IPS DF 6.9 (cell line): ENCODE measurements around the gene SCAMP1.

ENCODE experiments used
- DNase-seq: peaks from one replicate; pipeline ENCODE4 v3.0.0-alpha.2; 2013; ENCODE audit warnings: low read depth, low spot score
- H3K27ac ChIP-seq: one replicate; pipeline ENCODE4 v1.5.1; 2013; ENCODE audit warnings: low read length, control low read depth
- H3K27me3 ChIP-seq: 2 replicates; pipeline ENCODE4 v1.6.1; 2013; ENCODE audit warnings: mild to moderate bottlenecking, low read length; ENCODE audit not compliant: control insufficient read depth, insufficient read depth
- H3K36me3 ChIP-seq: 2 replicates; pipeline ENCODE4 v1.6.1; 2013; ENCODE audit warnings: low read length; ENCODE audit not compliant: control insufficient read depth, insufficient read depth
- H3K4me1 ChIP-seq: 2 replicates; pipeline ENCODE4 v1.6.1; 2013; ENCODE audit warnings: low read length; ENCODE audit not compliant: control insufficient read depth, insufficient read depth
- H3K4me3 ChIP-seq: 2 replicates; pipeline ENCODE4 v1.5.1; 2013; ENCODE audit warnings: mild to moderate bottlenecking, low read length
- H3K9me3 ChIP-seq: 2 replicates; pipeline ENCODE4 v1.6.1; 2013; ENCODE audit warnings: low read length, inconsistent platforms; ENCODE audit not compliant: control insufficient read depth, insufficient read depth
- WGBS: extraction: QIAGEN DNeasy Blood & Tissue Kit; methylation state at CpG from one replicate; pipeline ENCODE4 v1.1.7; 2013; ENCODE audit warnings: mixed read lengths, missing lambda C conversion rate; ENCODE audit not compliant: insufficient read length, insufficient coverage; 5-methylcytosine and 5-hydroxymethylcytosine counted together

SCAMP1 gene, protein sequence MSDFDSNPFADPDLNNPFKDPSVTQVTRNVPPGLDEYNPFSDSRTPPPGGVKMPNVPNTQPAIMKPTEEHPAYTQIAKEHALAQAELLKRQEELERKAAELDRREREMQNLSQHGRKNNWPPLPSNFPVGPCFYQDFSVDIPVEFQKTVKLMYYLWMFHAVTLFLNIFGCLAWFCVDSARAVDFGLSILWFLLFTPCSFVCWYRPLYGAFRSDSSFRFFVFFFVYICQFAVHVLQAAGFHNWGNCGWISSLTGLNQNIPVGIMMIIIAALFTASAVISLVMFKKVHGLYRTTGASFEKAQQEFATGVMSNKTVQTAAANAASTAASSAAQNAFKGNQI

GRCh38 chr5:78359831-78360673 lies at the start of gene SCAMP1:
SCAMP1 (plus strand) TSS chr5:78360617; CDS start chr5:78360672, 55 bp downstream.
- Histone ChIP-seq H3K4me3 (peak within 1 kb of the TSS; percentile 69), H3K36me3 (no peaks in the 10 kb centered on the region), H3K27me3 (no peaks in the 10 kb centered on the region), H3K4me1 (no peaks in the 10 kb centered on the region), H3K9me3 (no peaks in the 10 kb centered on the region), H3K27ac (no peak within 1 kb of the TSS)
- peak; percentile 91 for DNase-seq
- WGBS, result no CpG with 5 or more reads among the region's 79 CpGs

DNA sequence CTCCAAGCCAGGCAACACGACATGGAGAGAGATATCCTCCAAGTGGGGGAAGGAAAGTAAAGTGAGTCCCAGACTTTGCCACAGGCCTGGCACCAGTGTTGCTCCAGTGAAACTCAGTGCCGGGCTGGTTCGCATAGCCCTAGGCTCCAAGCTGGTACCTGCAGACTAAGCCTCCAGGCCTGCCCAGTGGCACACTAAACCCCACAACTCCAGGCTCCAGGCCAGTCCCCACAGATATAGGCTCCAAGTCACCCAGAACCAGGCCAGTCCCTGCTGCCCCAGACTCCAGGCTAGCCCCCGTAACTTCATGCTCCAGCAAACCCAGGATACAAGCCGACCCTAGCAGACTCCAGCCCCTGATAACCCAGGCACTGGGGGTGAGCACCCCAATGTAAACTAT lies 42.9 kb upstream of the SCAMP1 start:
- H3K4me3 ChIP-seq, result no peak overlapping the region
- H3K27ac ChIP-seq, result no peak overlapping the region
- H3K4me1 ChIP-seq, result no peaks in the 10 kb centered on the region
- H3K9me3 ChIP-seq, result no peaks in the 10 kb centered on the region
- H3K36me3 ChIP-seq, result no peaks in the 10 kb centered on the region
- H3K27me3 ChIP-seq, result no peaks in the 10 kb centered on the region
- WGBS, result no CpG with 5 or more reads among the region's 5 CpGs
- no peak for DNase-seq

- no peaks in the 10 kb centered on the region for H3K4me1 ChIP-seq
- no peak overlapping the region for H3K27ac ChIP-seq
- H3K36me3 ChIP-seq, result no peaks in the 10 kb centered on the region
- no peaks in the 10 kb centered on the region for H3K9me3 ChIP-seq
- H3K27me3 ChIP-seq, result no peaks in the 10 kb centered on the region
- DNase-seq, result no peak
- WGBS, result no CpG with 5 or more reads among the region's 3 CpGs
- no peak overlapping the region for H3K4me3 ChIP-seq
Observed at GRCh38 chr5:78318337-78318736, 42.1 kb upstream of the SCAMP1 start.

- Histone ChIP-seq H3K27me3 (no peaks in the 10 kb centered on the region), H3K9me3 (no peaks in the 10 kb centered on the region), H3K36me3 (no peaks in the 10 kb centered on the region), H3K4me3 (no peak overlapping the region), H3K27ac (no peak overlapping the region), H3K4me1 (no peaks in the 10 kb centered on the region)
- DNase-seq, result no peak
- no CpG with 5 or more reads among the region's 2 CpGs for WGBS
Observed at GRCh38 chr5:78320401-78320800, 40.0 kb upstream of the SCAMP1 start.

- no peaks in the 10 kb centered on the region for H3K36me3 ChIP-seq
- no peaks in the 10 kb centered on the region for H3K4me1 ChIP-seq
- no peaks in the 10 kb centered on the region for H3K9me3 ChIP-seq
- no peaks in the 10 kb centered on the region for H3K27me3 ChIP-seq
- no peak for DNase-seq
- no peak overlapping the region for H3K27ac ChIP-seq
- H3K4me3 ChIP-seq, result no peak overlapping the region
Observed at GRCh38 chr5:78323241-78323640, 37.2 kb upstream of the SCAMP1 start.

- Histone ChIP-seq H3K27ac (no peak overlapping the region), H3K4me1 (peaks cover 2% of the 10 kb centered on the region; the same call in 1 of the 2 replicates), H3K9me3 (no peaks in the 10 kb centered on the region), H3K36me3 (no peaks in the 10 kb centered on the region), H3K4me3 (no peak overlapping the region), H3K27me3 (no peaks in the 10 kb centered on the region)
- WGBS, result no CpG with 5 or more reads among the region's 3 CpGs
- DNase-seq, result no peak
Observed at GRCh38 chr5:78326930-78327329, 33.5 kb upstream of the SCAMP1 start.

DNA sequence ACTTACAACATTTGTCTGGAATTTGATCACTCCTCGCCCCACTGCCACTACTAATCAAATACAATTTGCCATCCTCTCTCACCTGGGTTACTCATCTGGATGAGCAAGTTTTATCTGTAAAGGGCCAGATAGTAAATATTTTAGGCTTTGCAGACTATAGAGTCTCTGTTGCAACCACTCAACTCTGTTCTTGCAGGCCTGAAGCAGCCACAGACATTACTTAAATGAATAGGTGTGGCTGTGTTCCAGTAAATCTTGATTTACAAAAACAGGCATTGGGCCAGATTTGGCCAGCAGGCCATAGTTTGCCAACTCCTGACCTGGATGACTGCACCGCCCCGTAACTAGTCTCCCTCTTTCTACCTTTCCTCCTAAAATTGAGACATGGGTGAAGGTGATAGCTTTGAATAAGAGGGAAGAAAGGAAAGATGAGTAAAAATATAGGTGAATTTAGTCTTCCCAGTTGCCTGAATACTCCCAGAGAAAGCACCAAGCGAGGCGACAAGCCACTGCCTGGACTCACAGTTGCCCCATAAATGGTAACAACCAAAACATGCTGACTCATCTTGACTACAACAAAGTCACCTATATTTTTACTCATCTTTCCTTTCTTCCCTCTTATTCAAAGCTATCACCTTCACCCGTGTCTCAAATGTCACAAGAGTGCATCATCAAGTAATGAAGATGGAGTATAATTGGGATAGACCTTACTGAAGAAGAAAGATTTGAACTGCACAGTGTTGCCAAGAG lies 32.5 kb upstream of the SCAMP1 start:
- WGBS, result 100% methylated on average over 1 of the region's 6 CpGs
- no peak for DNase-seq
- H3K27ac ChIP-seq, result no peak overlapping the region

GRCh38 chr5:78328585-78329173 lies 31.7 kb upstream of the SCAMP1 start:
- WGBS, result no CpG with 5 or more reads among the region's 5 CpGs
- DNase-seq, result no peak

More for the DNA sequence above, 32.5 kb upstream of the SCAMP1 start:
- H3K36me3 ChIP-seq, result no peaks in the 10 kb centered on the region
- H3K4me1 ChIP-seq, result peaks cover 2% of the 10 kb centered on the region; the same call in 1 of the 2 replicates
- no peak overlapping the region for H3K4me3 ChIP-seq
- H3K9me3 ChIP-seq, result no peaks in the 10 kb centered on the region
- no peaks in the 10 kb centered on the region for H3K27me3 ChIP-seq

DNA sequence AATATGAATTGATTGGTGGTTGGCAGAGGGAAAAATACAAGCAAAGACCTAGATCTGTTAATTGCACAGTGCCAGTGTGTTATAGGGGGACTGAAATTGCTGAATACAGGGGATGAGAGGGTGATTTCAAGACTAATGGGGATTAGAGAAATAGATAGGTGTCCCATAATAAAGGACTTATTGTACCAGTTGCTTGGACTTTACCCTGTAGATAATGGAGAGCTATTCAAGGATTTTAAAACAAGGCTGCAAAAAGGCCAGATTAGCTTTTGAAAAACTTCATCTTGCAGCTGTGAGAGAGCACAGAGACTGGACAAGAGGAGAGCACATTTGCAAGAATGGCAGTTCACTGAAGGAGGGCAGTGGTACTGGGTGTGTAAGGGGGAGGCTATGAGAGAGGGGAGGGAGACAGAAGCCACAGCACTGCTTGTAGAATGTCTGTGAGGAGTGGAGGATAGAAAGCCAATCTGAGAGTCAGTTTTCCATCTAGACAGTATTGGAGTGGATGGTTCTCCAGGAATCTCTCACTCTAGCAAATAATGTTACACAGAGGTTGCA lies 28.8 kb upstream of the SCAMP1 start:
- no peaks in the 10 kb centered on the region for H3K36me3 ChIP-seq
- no peak for DNase-seq
- H3K27me3 ChIP-seq, result no peaks in the 10 kb centered on the region
- peaks cover 2% of the 10 kb centered on the region; the same call in 1 of the 2 replicates for H3K4me1 ChIP-seq
- no peak overlapping the region for H3K27ac ChIP-seq
- no peak overlapping the region for H3K4me3 ChIP-seq
- H3K9me3 ChIP-seq, result no peaks in the 10 kb centered on the region

More at GRCh38 chr5:78328585-78329173, 31.7 kb upstream of the SCAMP1 start:
- H3K36me3 ChIP-seq, result no peaks in the 10 kb centered on the region
- no peak overlapping the region for H3K4me3 ChIP-seq
- no peaks in the 10 kb centered on the region for H3K27me3 ChIP-seq
- H3K9me3 ChIP-seq, result no peaks in the 10 kb centered on the region
- H3K27ac ChIP-seq, result no peak overlapping the region
- H3K4me1 ChIP-seq, result peaks cover 2% of the 10 kb centered on the region; the same call in 1 of the 2 replicates

DNA sequence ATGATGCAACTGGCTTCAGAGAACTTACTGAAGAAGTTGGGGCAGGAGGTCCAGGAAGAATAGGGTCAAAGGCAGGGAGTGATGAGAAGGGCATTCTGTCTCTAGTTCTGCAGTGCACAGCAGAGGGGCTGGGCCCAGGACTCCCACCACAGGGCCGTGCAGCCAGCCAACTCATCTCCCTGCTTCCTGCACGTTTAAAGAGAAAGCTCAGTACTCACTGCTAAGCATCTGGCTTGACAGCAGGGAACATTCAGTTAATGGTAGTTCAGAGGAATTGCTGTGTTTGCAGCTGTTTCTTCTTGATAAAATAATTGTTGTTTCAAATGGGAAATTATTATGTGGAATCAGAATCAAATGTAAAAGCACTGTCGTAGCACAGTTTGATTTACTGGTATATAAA lies 25.6 kb upstream of the SCAMP1 start:
- Histone ChIP-seq H3K36me3 (no peaks in the 10 kb centered on the region), H3K27ac (no peak overlapping the region), H3K9me3 (no peaks in the 10 kb centered on the region), H3K4me1 (no peaks in the 10 kb centered on the region), H3K27me3 (peaks cover 4% of the 10 kb centered on the region), H3K4me3 (no peak overlapping the region)
- DNase-seq, result no peak
- WGBS, result 100% methylated on average over 1 of the region's 3 CpGs
